H1 (cell line): ENCODE data around the gene BAX. TPM values are rescaled to one million over a fixed set of nuclear protein-coding genes. Genes with fewer than 3 reads are reported as not detected.

Experiments used
- CTCF ChIA-PET: fragments of 300-600 bp; sonication (Branson Sonifier 250); formaldehyde crosslinking; loops from one replicate; lab custom pipeline; 2021; ENCODE audit not compliant: partially characterized antibody; lab: Charles Lee
- POLR2A ChIA-PET: fragments of 300-600 bp; sonication (Branson Sonifier 250); formaldehyde crosslinking; loops from one replicate; lab custom pipeline; 2021; ENCODE audit warnings: inconsistent platforms; ENCODE audit not compliant: partially characterized antibody; lab: Charles Lee
- DNase-seq, 2 experiments: peaks; one replicate each; pipeline versions ENCODE4 v3.0.0 to v3.0.0-alpha.2; 2010 to 2022; ENCODE audit warnings: low spot score in 2 of 2, low read depth in 1 of 2, mixed read lengths in 1 of 2
- FAIRE-seq: peaks from 2 replicates; lab custom pipeline; 2011; peaks lifted over from hg19 to GRCh38; lab: Jason Lieb, UNC
- H2AFZ ChIP-seq: 2 replicates; pipeline ENCODE4 v1.8.1; 2012; ENCODE audit warnings: low read length, inconsistent platforms
- H2AK5ac ChIP-seq: 2 replicates; pipeline ENCODE4 v1.6.1; 2013; ENCODE audit warnings: low read depth, low read length
- H2BK120ac ChIP-seq: replicated peaks from 2 replicates; pipeline ENCODE3; 2013; ENCODE audit warnings: low read depth, low read length, inconsistent platforms
- H2BK12ac ChIP-seq: 2 replicates; pipeline ENCODE4 v1.6.1; 2013; ENCODE audit warnings: low read depth, low read length
- H2BK15ac ChIP-seq: 2 replicates; pipeline ENCODE4 v1.6.1; 2013; ENCODE audit warnings: low read length
- H2BK20ac ChIP-seq: 2 replicates; pipeline ENCODE4 v1.6.1; 2013; ENCODE audit warnings: low read length
- H2BK5ac ChIP-seq: 2 replicates; pipeline ENCODE4 v1.6.1; 2013; ENCODE audit warnings: low read depth, low read length
- H3K14ac ChIP-seq: 2 replicates; pipeline ENCODE4 v1.6.1; 2013; ENCODE audit warnings: inconsistent platforms; ENCODE audit not compliant: insufficient read length
- H3K18ac ChIP-seq: 2 replicates; pipeline ENCODE4 v1.6.1; 2013; ENCODE audit warnings: low read length; ENCODE audit errors: extremely low read depth
- H3K23ac ChIP-seq: 2 replicates; pipeline ENCODE4 v1.6.1; 2013; ENCODE audit warnings: inconsistent platforms; ENCODE audit not compliant: insufficient read length
- H3K23me2 ChIP-seq: 2 replicates; pipeline ENCODE4 v1.6.1; 2013; ENCODE audit warnings: low read depth, low read length
- H3K27ac ChIP-seq: 2 replicates; pipeline ENCODE4 v1.6.1; 2011; ENCODE audit warnings: low read depth, low read length, inconsistent platforms
- H3K27me3 ChIP-seq, 4 experiments: replicated peaks in 1 of 4; 1 replicate in 1 of 4; 2 replicates in 3 of 4; pipeline versions ENCODE4 v1.6.1 to v1.8.1; 2011 to 2013; ENCODE audit warnings: low read length in 3 of 4, mild to moderate bottlenecking in 3 of 4, inconsistent platforms in 2 of 4, mixed read lengths in 2 of 4, moderate library complexity in 1 of 4; ENCODE audit not compliant: control insufficient read depth in 3 of 4, insufficient read depth in 3 of 4; ENCODE audit errors: extremely low read depth in 1 of 4
- H3K36me3 ChIP-seq, 4 experiments: 2 replicates each; pipeline versions ENCODE4 v1.6.1 to v1.8.1; 2011 to 2013; ENCODE audit warnings: mild to moderate bottlenecking in 4 of 4, low read length in 3 of 4, moderate library complexity in 2 of 4, control low read depth in 1 of 4, inconsistent platforms in 1 of 4; ENCODE audit not compliant: insufficient read depth in 4 of 4, control insufficient read depth in 2 of 4
- H3K4ac ChIP-seq: replicated peaks from 2 replicates; pipeline ENCODE3; 2013; ENCODE audit warnings: low read length, low read depth, mixed read lengths, inconsistent platforms; ENCODE audit not compliant: insufficient read length
- H3K4me1 ChIP-seq, 4 experiments: replicated peaks in 1 of 4; 1 replicate in 1 of 4; 2 replicates in 3 of 4; pipeline versions ENCODE4 v1.6.1 to v1.8.1; 2011 to 2013; ENCODE audit warnings: low read length in 3 of 4, inconsistent platforms in 2 of 4, mixed read lengths in 1 of 4; ENCODE audit not compliant: insufficient read depth in 4 of 4, control insufficient read depth in 3 of 4
- H3K4me2 ChIP-seq, 2 experiments: 2 replicates each; pipeline versions ENCODE4 v1.6.1 to v1.8.1; 2011 to 2013; ENCODE audit warnings: low read depth in 2 of 2, low read length in 2 of 2, control low read depth in 1 of 2, inconsistent platforms in 1 of 2, mild to moderate bottlenecking in 1 of 2; ENCODE audit not compliant: insufficient read depth in 1 of 2
- H3K4me3 ChIP-seq, 4 experiments: fragments of 200-600, 300-600 bp in 1 of 4; sonication (generic), shearing (Covaris generic), sonication (Bioruptor Twin) in 1 of 4; 2 replicates each; pipeline versions ENCODE4 v1.5.1 to v1.8.1; 2011 to 2016; ENCODE audit warnings: low read length in 4 of 4, low read depth in 3 of 4, control low read depth in 2 of 4, inconsistent platforms in 2 of 4, mild to moderate bottlenecking in 2 of 4, mixed read lengths in 1 of 4, moderate library complexity in 1 of 4; ENCODE audit not compliant: insufficient read depth in 2 of 4; ENCODE audit errors: extremely low read depth in 1 of 4
- H3K56ac ChIP-seq: replicated peaks from 2 replicates; pipeline ENCODE3; 2013; ENCODE audit warnings: low read depth, mild to moderate bottlenecking, mixed read lengths, low read length, inconsistent platforms; ENCODE audit not compliant: insufficient read length
- H3K79me1 ChIP-seq: 2 replicates; pipeline ENCODE4 v1.6.1; 2013; ENCODE audit warnings: low read depth, low read length, control low read depth
- H3K79me2 ChIP-seq, 2 experiments: 2 replicates each; pipeline versions ENCODE4 v1.6.1 to v1.8.1; 2012 to 2013; ENCODE audit warnings: low read length in 2 of 2, mild to moderate bottlenecking in 2 of 2, inconsistent platforms in 1 of 2; ENCODE audit not compliant: insufficient read depth in 2 of 2, control insufficient read depth in 1 of 2
- H3K9ac ChIP-seq, 4 experiments: replicated peaks in 1 of 4; 1 replicate in 1 of 4; 2 replicates in 3 of 4; pipeline versions ENCODE4 v1.6.1 to v1.8.1; 2011 to 2013; ENCODE audit warnings: low read depth in 3 of 4, low read length in 3 of 4, control low read depth in 2 of 4, mild to moderate bottlenecking in 2 of 4, moderate library complexity in 2 of 4, inconsistent platforms in 1 of 4; ENCODE audit errors: extremely low read depth in 1 of 4
- H3K9me3 ChIP-seq, 2 experiments: 2 replicates each; pipeline versions ENCODE4 v1.6.1 to v1.8.1; 2012 to 2013; ENCODE audit warnings: mild to moderate bottlenecking in 2 of 2, moderate library complexity in 2 of 2, control low read depth in 1 of 2, inconsistent platforms in 1 of 2, low read depth in 1 of 2, low read length in 1 of 2, mixed read lengths in 1 of 2; ENCODE audit not compliant: insufficient read depth in 2 of 2
- H4K20me1 ChIP-seq, 2 experiments: replicated peaks in 1 of 2; 2 replicates each; pipeline versions ENCODE3 to v1.8.1; 2011 to 2013; ENCODE audit warnings: inconsistent platforms in 2 of 2, low read length in 2 of 2, mild to moderate bottlenecking in 1 of 2; ENCODE audit not compliant: insufficient read depth in 2 of 2, control insufficient read depth in 1 of 2
- H4K5ac ChIP-seq: 2 replicates; pipeline ENCODE4 v1.6.1; 2013; ENCODE audit warnings: low read length, low read depth, mixed read lengths, inconsistent platforms; ENCODE audit not compliant: insufficient read length
- H4K8ac ChIP-seq: 2 replicates; pipeline ENCODE4 v1.8.0; 2013; ENCODE audit warnings: mild to moderate bottlenecking, moderate library complexity, low read length, inconsistent platforms; ENCODE audit not compliant: insufficient read depth; ENCODE audit errors: extremely low read depth
- H4K91ac ChIP-seq: replicated peaks from 2 replicates; pipeline ENCODE3; 2013; ENCODE audit warnings: low read length, mixed read lengths, inconsistent platforms; ENCODE audit not compliant: insufficient read length
- EZH2 ChIP-seq: fragments of 200-600 bp; sonication (generic); IDR thresholded peaks from 2 replicates; pipeline ENCODE4 v1.7.1; 2012; ENCODE audit warnings: low read depth, mild to moderate bottlenecking, moderate library complexity, low read length, inconsistent platforms; ENCODE audit not compliant: severe bottlenecking
- GTF2F1 ChIP-seq: IDR thresholded peaks from 2 replicates; pipeline ENCODE4 v1.6.1; 2012; ENCODE audit warnings: low read depth, low read length, improper control_type of control experiment, borderline replicate concordance
- HDAC6 ChIP-seq: IDR thresholded peaks from one replicate; pipeline ENCODE4 v1.7.1; 2012; ENCODE audit warnings: low read depth, mild to moderate bottlenecking, inconsistent platforms, low read length, moderate library complexity
- NANOG ChIP-seq: IDR thresholded peaks from 2 replicates; pipeline ENCODE4 v1.6.1; 2011; ENCODE audit warnings: low read length, low read depth, mild to moderate bottlenecking, inconsistent platforms; ENCODE audit not compliant: insufficient read depth, poor library complexity, severe bottlenecking
- SP2 ChIP-seq: IDR thresholded peaks from 2 replicates; pipeline ENCODE4 v1.6.1; 2012; ENCODE audit warnings: mild to moderate bottlenecking, low read length, inconsistent platforms
- TCF12 ChIP-seq: IDR thresholded peaks from 2 replicates; pipeline ENCODE4 v1.6.1; 2011; ENCODE audit warnings: low read depth, mild to moderate bottlenecking, low read length
- WGBS, 2 experiments: shearing (Covaris generic) in 1 of 2; methylation state at CpG; one replicate each; pipeline versions ENCODE4 v1.1.6 to v1.1.7; 2013 to 2015; ENCODE audit warnings: low lambda C conversion rate in 2 of 2, mixed read lengths in 2 of 2, inconsistent platforms in 1 of 2, low coverage in 1 of 2, missing lambda C conversion rate in 1 of 2; ENCODE audit not compliant: insufficient replicate concordance in 2 of 2, insufficient coverage in 1 of 2, insufficient read length in 1 of 2; ENCODE audit errors: extremely low coverage in 1 of 2, missing lambda C conversion rate in 1 of 2; 5-methylcytosine and 5-hydroxymethylcytosine counted together
- polyA plus RNA-seq, 7 experiments: library from polyadenylated mRNA; depleted of rRNA in 3 of 7; stranded (reverse) in 5 of 7; unstranded in 2 of 7; fragments of >200 nt in 5 of 7; fragments of 200-250 nt in 2 of 7; gene quantifications; 1 replicate in 5 of 7; 2 replicates in 1 of 7; 4 replicates in 1 of 7; pipeline versions ENCODE4 v1.2.1 to v1.2.3, GENCODE V29; 2011 to 2013; ENCODE audit warnings: missing spikeins in 2 of 7, mixed read lengths in 2 of 7
- total RNA-seq: library from RNA; stranded (reverse); fragmentation: NEBNext Ultra II Directional; extraction: Animal tissue kit (Norgen Biotek cat#: 25700); gene quantifications from 2 replicates; pipeline ENCODE4 v1.2.1, GENCODE V29; 2021

The BAX gene
- total and polyA plus RNA-seq, 2 of the 8 experiments (the other 6 are each of a cell fraction or from before 2014, with no cell fraction given), result 257 to 346 TPM

GRCh38 chr19:48988860-48989259, 34.2 kb downstream of the BAX start:
- TF ChIP-seq EZH2 (no peak), GTF2F1 (no peak), HDAC6 (no peak), SP2 (no peak), NANOG (no peak), TCF12 (no peak)
- 95% methylated on average over 8 of the region's 9 CpGs; no CpG with 5 or more reads in 1 of the 2 experiments for WGBS, 2 experiments
- Histone ChIP-seq H3K4me1 (peaks cover 0 to 1% (median 0%) of the 10 kb centered on the region in 4 experiments; a peak in 2 of 7 replicates), H3K4ac (no peak overlapping the region), H4K8ac (no peak overlapping the region), H3K79me1 (peaks cover 4% of the 10 kb centered on the region), H4K91ac (no peak overlapping the region), H3K27ac (no peak overlapping the region), H3K4me3 (no peak overlapping the region), H3K23me2 (peaks cover 6% of the 10 kb centered on the region; the same call in 1 of the 2 replicates), H3K36me3 (peaks cover 3 to 21% (median 10%) of the 10 kb centered on the region in 4 experiments; a peak in 5 of 8 replicates), H2AFZ (no peak overlapping the region), H2BK5ac (no peak overlapping the region), H4K20me1 (peaks cover 0 to 10% of the 10 kb centered on the region in 2 experiments), H3K23ac (no peak overlapping the region), H2BK15ac (no peak overlapping the region), H3K18ac (no peak overlapping the region), H2BK120ac (no peak overlapping the region), H2BK20ac (no peak overlapping the region), H3K79me2 (peaks cover 0 to 7% of the 10 kb centered on the region in 2 experiments; a peak in 1 of 4 replicates), H3K9ac (no peak overlapping the region), H2BK12ac (no peak overlapping the region), H2AK5ac (no peak overlapping the region), H3K27me3 (no peaks in the 10 kb centered on the region), H4K5ac (no peak overlapping the region), H3K14ac (no peak overlapping the region), H3K56ac (no peak overlapping the region), H3K9me3 (no peaks in the 10 kb centered on the region), H3K4me2 (no peak overlapping the region)
- CTCF ChIA-PET, result interaction anchor here (1.2 to 2.9 kb wide), 3 partner anchors 9 to 18 kb away, joined by 3 to 13 read pairs (median 5); no protein-coding TSS in a partner anchor
- FAIRE-seq, result no peak
- POLR2A ChIA-PET, result interaction anchor here (0.7 to 1.2 kb wide), 3 partner anchors 19 to 147 kb away, joined by 3 read pairs; no protein-coding TSS in a partner anchor
- no peak for DNase-seq
